ENCODE data around the gene APBA2. TPM values are rescaled to one million over a fixed set of nuclear protein-coding genes. Genes with fewer than 3 reads are reported as not detected.

APBA2 gene
- total RNA-seq, 1 donor from 2014 or later, result 30.0 TPM

- no peak for DNase-seq (ENCODE audit: low read depth)
- no peak overlapping the region for H3K4me3 ChIP-seq (ENCODE audit: low read depth, low read length)
- no peak for TF ChIP-seq CTCF (conservative IDR thresholded peaks at IDR 0.05; ENCODE audit: low read depth, low read length)
Observed at GRCh38 chr15:29106551-29107290, 220.9 kb downstream of the APBA2 start.

GRCh38 chr15:29107291-29107890, 221.6 kb downstream of the APBA2 start:
- no peak for TF ChIP-seq CTCF (conservative IDR thresholded peaks at IDR 0.05; ENCODE audit: low read depth, low read length)
- H3K4me3 ChIP-seq (ENCODE audit: low read depth, low read length), result no peak overlapping the region
- no peak for DNase-seq (ENCODE audit: low read depth)

GRCh38 chr15:29107971-29108645, 222.3 kb downstream of the APBA2 start:
- TF ChIP-seq CTCF (conservative IDR thresholded peaks at IDR 0.05; ENCODE audit: low read depth, low read length), result no peak
- no peak overlapping the region for H3K4me3 ChIP-seq (ENCODE audit: low read depth, low read length)
- DNase-seq (ENCODE audit: low read depth), result no peak

GRCh38 chr15:29109762-29110161, 224.0 kb downstream of the APBA2 start:
- no peak overlapping the region for H3K4me3 ChIP-seq (ENCODE audit: low read depth, low read length)
- DNase-seq (ENCODE audit: low read depth), result no peak
- TF ChIP-seq CTCF (conservative IDR thresholded peaks at IDR 0.05; ENCODE audit: low read depth, low read length), result no peak

GRCh38 chr15:29110176-29110575, 224.4 kb downstream of the APBA2 start:
- no peak overlapping the region for H3K4me3 ChIP-seq (ENCODE audit: low read depth, low read length)
- TF ChIP-seq CTCF (conservative IDR thresholded peaks at IDR 0.05; ENCODE audit: low read depth, low read length), result no peak
- DNase-seq (ENCODE audit: low read depth), result no peak

GRCh38 chr15:29110733-29111132, 225.0 kb downstream of the APBA2 start:
- DNase-seq (ENCODE audit: low read depth), result no peak
- H3K4me3 ChIP-seq (ENCODE audit: low read depth, low read length), result no peak overlapping the region
- no peak for TF ChIP-seq CTCF (conservative IDR thresholded peaks at IDR 0.05; ENCODE audit: low read depth, low read length)
